B cell (primary cell): ENCODE measurements around the gene CNOT6. TPM values are rescaled to one million over a fixed set of nuclear protein-coding genes. Genes with fewer than 3 reads are reported as not detected.

Source experiments
- ATAC-seq: fragments of 200-7000 bp; cut with Tn5 transposase; one replicate; pipeline ENCODE4 v1.10.0; 2021; ENCODE audit warnings: low read depth, mild to moderate bottlenecking, moderate number of reproducible peaks, moderate library complexity
- CTCF ChIA-PET: fragments of 350-600 bp; sonication (Branson Sonifier 250); formaldehyde crosslinking; loops from one replicate; lab custom pipeline; 2021; ENCODE audit warnings: antibody characterized with exemption, inconsistent platforms; lab: Charles Lee
- POLR2A ChIA-PET: fragments of 350-600 bp; sonication (Branson Sonifier 250); formaldehyde crosslinking; loops from one replicate; lab custom pipeline; 2021; ENCODE audit warnings: antibody characterized with exemption; lab: Charles Lee
- DNase-seq: peaks from one replicate; pipeline ENCODE4 v3.0.0; 2013
- H2AFZ ChIP-seq: 2 replicates; pipeline ENCODE4 v1.6.1; 2012; ENCODE audit warnings: mild to moderate bottlenecking, low read depth, low read length; ENCODE audit not compliant: insufficient read depth, poor library complexity, severe bottlenecking
- H3K27ac ChIP-seq, 2 donors: 1 replicate in 1 of 2; 2 replicates in 1 of 2; pipeline ENCODE4 v1.5.1; 2012 to 2013; ENCODE audit warnings: low read length in 2 of 2, mild to moderate bottlenecking in 2 of 2, moderate library complexity in 1 of 2
- H3K27me3 ChIP-seq, 4 experiments: fragments of 200-600 bp in 1 of 4; sonication (generic) in 1 of 4; replicated peaks in 1 of 4; 1 replicate in 2 of 4; 2 replicates in 2 of 4; pipeline versions ENCODE4 v1.6.1 to v1.7.0; 2013 to 2016; ENCODE audit warnings: low read length in 3 of 4, mild to moderate bottlenecking in 2 of 4, mixed read lengths in 1 of 4, moderate library complexity in 1 of 4; ENCODE audit not compliant: insufficient read depth in 4 of 4, control insufficient read depth in 3 of 4; ENCODE audit errors: control extremely low read depth in 1 of 4
- H3K36me3 ChIP-seq, 2 experiments: replicated peaks in 1 of 2; 1 replicate in 1 of 2; 2 replicates in 1 of 2; pipeline versions ENCODE4 v1.6.1 to v1.7.1; 2013; ENCODE audit warnings: low read length in 1 of 2; ENCODE audit not compliant: insufficient read depth in 2 of 2, control insufficient read depth in 1 of 2; ENCODE audit errors: control extremely low read depth in 1 of 2, extremely low read depth in 1 of 2
- H3K4me1 ChIP-seq, 2 donors: fragments of 200-600 bp in 1 of 2; sonication (generic) in 1 of 2; 1 replicate in 1 of 2; 2 replicates in 1 of 2; pipeline versions ENCODE4 v1.5.1 to v1.6.1; 2013 to 2017; ENCODE audit warnings: low read length in 2 of 2; ENCODE audit not compliant: control insufficient read depth in 2 of 2, insufficient read depth in 2 of 2
- H3K4me2 ChIP-seq: replicated peaks from 2 replicates; pipeline ENCODE3; 2012; ENCODE audit warnings: mild to moderate bottlenecking, low read depth, low read length; ENCODE audit not compliant: poor library complexity, severe bottlenecking
- H3K4me3 ChIP-seq, 5 experiments: fragments of 200-600 bp in 1 of 5; sonication (generic) in 1 of 5; 1 replicate in 3 of 5; 2 replicates in 2 of 5; pipeline versions ENCODE4 v1.5.1 to v1.7.0; 2011 to 2016; ENCODE audit warnings: low read length in 4 of 5, mild to moderate bottlenecking in 4 of 5, low read depth in 2 of 5, control low read depth in 1 of 5, moderate library complexity in 1 of 5; ENCODE audit not compliant: insufficient read depth in 1 of 5; ENCODE audit errors: control extremely low read depth in 1 of 5, extremely low read depth in 1 of 5
- H3K79me2 ChIP-seq: fragments of 200-600 bp; sonication (generic); one replicate; pipeline ENCODE4 v1.6.0; 2016; ENCODE audit warnings: low read length; ENCODE audit not compliant: control insufficient read depth, insufficient read depth
- H3K9ac ChIP-seq: fragments of 200-600 bp; sonication (generic); 2 replicates; pipeline ENCODE4 v1.6.1; 2017; ENCODE audit warnings: mild to moderate bottlenecking, low read length, moderate library complexity
- H3K9me3 ChIP-seq, 3 donors: one replicate each; pipeline versions ENCODE4 v1.6.1 to v1.7.1; 2013; ENCODE audit warnings: low read length in 2 of 3; ENCODE audit not compliant: control insufficient read depth in 2 of 3, insufficient read depth in 1 of 3; ENCODE audit errors: control extremely low read depth in 1 of 3
- H4K20me1 ChIP-seq: 2 replicates; pipeline ENCODE4 v1.6.0; 2012; ENCODE audit warnings: mild to moderate bottlenecking, low read length; ENCODE audit not compliant: insufficient read depth, control insufficient read depth, poor library complexity, severe bottlenecking
- H3K27ac Mint-ChIP-seq: one replicate; pipeline ENCODE4 v1.8.0; 2021; ENCODE audit warnings: mixed read lengths
- H3K27me3 Mint-ChIP-seq: one replicate; pipeline ENCODE4 v1.8.0; 2021; ENCODE audit warnings: mixed read lengths
- H3K4me1 Mint-ChIP-seq: one replicate; pipeline ENCODE4 v1.8.0; 2021; ENCODE audit warnings: mixed read lengths
- H3K4me3 Mint-ChIP-seq: one replicate; pipeline ENCODE4 v1.8.0; 2021; ENCODE audit warnings: mixed read lengths
- H3K9me3 Mint-ChIP-seq: one replicate; pipeline ENCODE4 v1.8.0; 2022; ENCODE audit warnings: mixed read lengths; ENCODE audit not compliant: insufficient read depth
- EZH2 ChIP-seq: IDR thresholded peaks from 2 replicates; pipeline ENCODE4 v1.6.1; 2012; ENCODE audit warnings: borderline replicate concordance, low read depth, mild to moderate bottlenecking, moderate library complexity, low read length; ENCODE audit not compliant: insufficient read depth, poor library complexity, severe bottlenecking
- WGBS: methylation state at CpG from one replicate; pipeline ENCODE4 v1.1.5; 2013; ENCODE audit warnings: missing lambda C conversion rate; ENCODE audit not compliant: insufficient coverage; 5-methylcytosine and 5-hydroxymethylcytosine counted together
- intact Hi-C: fragments of 100-400 bp; cut with micrococcal nuclease; formaldehyde crosslinking; loops from one replicate; pipeline ENCODE4 v1.10.0; 2022
- polyA plus RNA-seq: library from polyadenylated mRNA; depleted of rRNA; stranded (reverse); fragments of >200 nt; gene quantifications from 2 replicates; pipeline ENCODE4 v1.2.3, GENCODE V29; 2012
- total RNA-seq, 2 donors: library from RNA; stranded (reverse); fragments of 120-200 nt in 1 of 2; gene quantifications; 1 replicate in 1 of 2; 2 replicates in 1 of 2; pipeline versions ENCODE4 v1.2.3 to v1.2.4, GENCODE V29; 2013 to 2022
- TF ChIP-seq, protein P1 (sequence below): fragments of 200-600 bp; IDR thresholded peaks from one replicate; pipeline ENCODE4 v1.8.0; 2022; ENCODE audit warnings: antibody characterized with exemption, mild to moderate bottlenecking

The CNOT6 gene
- total and polyA plus RNA-seq, 2 donors (not counting 1 experiment from before 2014, with no cell fraction given), result 4.3 to 31.1 TPM

DNA sequence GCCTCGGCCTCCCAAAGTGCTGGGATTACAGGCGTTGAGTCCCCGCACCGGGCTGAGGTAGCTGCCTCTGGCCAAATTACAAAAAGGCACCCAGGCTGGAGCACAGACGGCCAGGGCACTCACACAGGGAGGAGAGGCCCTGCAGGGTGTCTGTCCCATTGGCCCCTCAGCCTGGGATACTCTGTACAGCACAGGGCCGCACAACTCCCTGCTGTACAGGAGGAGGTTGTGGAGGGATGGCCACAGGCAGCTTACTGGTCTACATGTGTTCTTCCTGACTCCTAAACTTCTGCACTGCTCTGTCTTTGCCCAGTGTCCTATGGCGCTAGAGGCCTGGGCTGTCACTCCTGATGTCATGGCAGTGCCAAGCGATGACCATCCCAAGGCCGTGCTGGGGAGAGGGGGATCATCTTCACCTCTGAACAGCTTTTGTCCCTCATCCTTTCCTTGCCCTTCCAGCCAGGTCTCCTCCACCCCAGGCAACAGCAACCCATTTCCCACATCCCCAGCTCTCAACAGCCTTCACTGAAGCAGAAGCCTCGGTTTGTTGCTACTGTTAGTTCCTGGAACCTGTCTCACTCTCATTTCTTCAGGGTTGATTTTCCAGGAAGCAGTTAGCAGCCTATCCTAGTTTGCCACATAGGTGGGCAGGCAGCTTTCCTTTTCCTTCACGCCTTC, 1.8 kb upstream of the CNOT6 start:
- POLR2A ChIA-PET, result interaction anchor here (0.6 kb wide), 2 partner anchors 112 to 564 kb away, joined by 3 to 6 read pairs; no protein-coding TSS in a partner anchor

More for the DNA sequence above, 1.8 kb upstream of the CNOT6 start:
- Histone ChIP-seq H3K79me2 (peaks cover 26% of the 10 kb centered on the region), H2AFZ (no peak overlapping the region), H4K20me1 (peaks cover 14% of the 10 kb centered on the region), H3K27ac (no peak overlapping the region), H3K9me3 (no peaks in the 10 kb centered on the region), H3K27me3 (no peaks in the 10 kb centered on the region), H3K36me3 (peaks cover 0 to 1% of the 10 kb centered on the region in 2 experiments), H3K9ac (no peak overlapping the region), H3K4me2 (no peak overlapping the region), H3K4me1 (peaks cover 18 to 19% of the 10 kb centered on the region in 2 donors), H3K4me3 (no peak overlapping the region)
- ATAC-seq (no peak), DNase-seq (no peak)
- WGBS, result 96% methylated on average over 6 of the region's 11 CpGs
- no peak for TF ChIP-seq EZH2
- TF ChIP-seq, protein P1, sequence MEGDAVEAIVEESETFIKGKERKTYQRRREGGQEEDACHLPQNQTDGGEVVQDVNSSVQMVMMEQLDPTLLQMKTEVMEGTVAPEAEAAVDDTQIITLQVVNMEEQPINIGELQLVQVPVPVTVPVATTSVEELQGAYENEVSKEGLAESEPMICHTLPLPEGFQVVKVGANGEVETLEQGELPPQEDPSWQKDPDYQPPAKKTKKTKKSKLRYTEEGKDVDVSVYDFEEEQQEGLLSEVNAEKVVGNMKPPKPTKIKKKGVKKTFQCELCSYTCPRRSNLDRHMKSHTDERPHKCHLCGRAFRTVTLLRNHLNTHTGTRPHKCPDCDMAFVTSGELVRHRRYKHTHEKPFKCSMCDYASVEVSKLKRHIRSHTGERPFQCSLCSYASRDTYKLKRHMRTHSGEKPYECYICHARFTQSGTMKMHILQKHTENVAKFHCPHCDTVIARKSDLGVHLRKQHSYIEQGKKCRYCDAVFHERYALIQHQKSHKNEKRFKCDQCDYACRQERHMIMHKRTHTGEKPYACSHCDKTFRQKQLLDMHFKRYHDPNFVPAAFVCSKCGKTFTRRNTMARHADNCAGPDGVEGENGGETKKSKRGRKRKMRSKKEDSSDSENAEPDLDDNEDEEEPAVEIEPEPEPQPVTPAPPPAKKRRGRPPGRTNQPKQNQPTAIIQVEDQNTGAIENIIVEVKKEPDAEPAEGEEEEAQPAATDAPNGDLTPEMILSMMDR, result no peak
- CTCF ChIA-PET, result interaction anchor here (0.6 kb wide), 1 partner anchor 200 kb away, joined by 11 read pairs; no protein-coding TSS in a partner anchor
- peak overlapping the region; percentile 71 for H3K4me3 Mint-ChIP-seq
- no peaks in the 10 kb centered on the region for H3K9me3 Mint-ChIP-seq
- peak overlapping the region; percentile 47 for H3K27ac Mint-ChIP-seq
- H3K4me1 Mint-ChIP-seq, result peaks cover 22% of the 10 kb centered on the region
- no peaks in the 10 kb centered on the region for H3K27me3 Mint-ChIP-seq
- intact Hi-C loops, result loop anchor here (5.0 kb wide), 1 partner anchor 760 kb away; the partner anchor contains the start of gene MAML1
